ENCODE results near the gene SPSB3. TPM values are rescaled to one million over a fixed set of nuclear protein-coding genes. Genes with fewer than 3 reads are reported as not detected.

Gene SPSB3
- total and polyA plus RNA-seq, 2 of the 13 experiments (the other 11 are each of a cell fraction or from before 2014, with no cell fraction given): 13.2 to 21.9 TPM

DNA sequence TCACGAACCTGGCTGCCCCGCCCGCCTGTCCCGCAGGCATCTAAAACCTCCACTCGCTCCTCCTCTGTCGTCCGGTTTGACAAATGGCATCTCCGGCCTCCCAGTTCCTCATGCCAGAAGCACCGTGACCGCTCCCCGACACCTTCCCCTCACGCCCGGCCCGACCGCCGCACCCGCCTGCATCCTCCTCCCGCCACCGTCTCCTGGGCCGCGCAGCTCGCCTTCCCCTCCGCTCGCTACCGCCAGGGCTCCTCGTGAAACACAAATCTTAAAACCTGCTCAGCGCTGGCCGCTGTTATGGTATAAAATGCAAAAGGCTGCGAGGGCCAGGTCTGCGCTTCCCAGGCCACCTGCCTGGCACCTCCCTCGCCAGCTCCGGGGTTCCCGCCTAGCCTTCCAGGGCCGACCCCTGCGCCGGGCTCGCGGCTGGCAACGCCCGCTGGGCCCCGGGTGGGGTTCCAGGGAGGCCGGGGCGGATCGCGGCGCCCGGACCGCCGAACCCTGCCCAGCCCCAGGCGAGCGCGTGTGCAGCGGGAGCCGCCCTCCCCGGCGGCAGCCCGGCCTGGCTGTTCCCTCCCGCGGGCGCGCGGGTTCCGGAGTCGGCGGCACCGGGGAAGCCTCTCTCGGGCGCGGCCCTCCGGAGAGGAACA lies 488 bp downstream of the SPSB3 start (continued):
- TF ChIP-seq, protein P1, sequence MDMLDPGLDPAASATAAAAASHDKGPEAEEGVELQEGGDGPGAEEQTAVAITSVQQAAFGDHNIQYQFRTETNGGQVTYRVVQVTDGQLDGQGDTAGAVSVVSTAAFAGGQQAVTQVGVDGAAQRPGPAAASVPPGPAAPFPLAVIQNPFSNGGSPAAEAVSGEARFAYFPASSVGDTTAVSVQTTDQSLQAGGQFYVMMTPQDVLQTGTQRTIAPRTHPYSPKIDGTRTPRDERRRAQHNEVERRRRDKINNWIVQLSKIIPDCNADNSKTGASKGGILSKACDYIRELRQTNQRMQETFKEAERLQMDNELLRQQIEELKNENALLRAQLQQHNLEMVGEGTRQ (IDR thresholded peaks at IDR 0.05; ENCODE audit: low read depth, low read length): no peak
- TF ChIP-seq, protein P1 (CRISPR knock-in tag; IDR thresholded peaks at IDR 0.05; ENCODE audit: borderline replicate concordance): no peak
- TF ChIP-seq TCF12 (IDR thresholded peaks at IDR 0.05) (no peak), TCF12 (CRISPR knock-in tag; IDR thresholded peaks at IDR 0.05) (no peak), KDM5B (CRISPR knock-in tag; IDR thresholded peaks at IDR 0.05; ENCODE audit: borderline replicate concordance) (no peak)
- TF ChIP-seq, protein P2, sequence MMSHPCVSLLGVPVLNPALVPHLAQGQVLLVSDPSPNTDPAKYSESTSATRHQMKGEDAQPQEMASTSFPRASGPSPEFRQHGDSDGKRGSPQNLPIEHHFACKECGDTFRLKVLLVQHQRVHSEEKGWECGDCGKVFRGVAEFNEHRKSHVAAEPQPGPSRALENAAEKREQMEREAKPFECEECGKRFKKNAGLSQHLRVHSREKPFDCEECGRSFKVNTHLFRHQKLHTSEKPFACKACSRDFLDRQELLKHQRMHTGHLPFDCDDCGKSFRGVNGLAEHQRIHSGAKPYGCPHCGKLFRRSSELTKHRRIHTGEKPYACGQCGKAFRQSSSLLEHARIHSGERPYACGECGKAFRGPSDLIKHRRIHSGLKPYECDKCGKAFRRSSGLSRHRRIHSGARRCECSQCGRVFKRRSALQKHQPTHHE (CRISPR knock-in tag; IDR thresholded peaks at IDR 0.05; ENCODE audit: borderline replicate concordance): no peak

DNA sequence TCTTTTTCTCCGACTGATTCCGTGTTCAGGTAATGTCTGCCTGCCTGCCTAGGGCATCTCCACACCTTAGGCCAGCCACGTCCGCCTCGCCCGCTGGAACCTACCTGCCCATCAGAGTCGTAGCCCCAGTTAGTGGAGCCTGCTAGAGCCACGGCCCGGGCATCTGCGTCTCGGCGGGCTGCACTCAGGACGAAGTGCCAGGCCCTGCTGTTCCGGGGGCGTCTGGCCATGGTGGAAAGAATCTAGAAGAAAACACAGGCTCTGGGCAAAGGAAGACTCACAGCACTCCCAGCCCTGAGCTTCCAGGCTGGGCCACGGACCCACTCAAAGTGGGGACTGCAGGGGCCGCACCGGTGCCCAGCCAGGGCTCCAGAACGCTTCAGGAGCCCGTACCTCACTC lies 1.1 kb downstream of the SPSB3 start:
- POLR2A ChIA-PET: interaction anchor here (2.0 to 4.4 kb wide), 3 partner anchors 9 to 159 kb away, joined by 16 to 57 read pairs (median 38); partner anchors contain the start of genes EME2, IGFALS and MRPS34
- H3K9me3 ChIP-seq (ENCODE audit: low read length): no peaks in the 10 kb centered on the region
- no peak for DNase-seq (ENCODE audit: low spot score)
- no peak for ATAC-seq
- peaks cover 4% of the 10 kb centered on the region; the same call in 1 of the 2 replicates for H4K20me1 ChIP-seq (ENCODE audit: insufficient read depth, low read length)
- CTCF ChIA-PET (ENCODE audit: low intra/inter-chr PET ratio, low total read pairs): no interaction called here
- intact Hi-C loops (cut with micrococcal nuclease; ENCODE audit: unreplicated experiment): loop anchor here (5.0 kb wide), 1 partner anchor 46 kb away; the partner anchor contains the start of genes FAHD1 and HAGH
- H3K79me2 ChIP-seq (ENCODE audit: insufficient read depth, low read length): peaks cover 23% of the 10 kb centered on the region
- peak overlapping the region; percentile 83 for H3K4me2 ChIP-seq (ENCODE audit: low read depth, low read length)
- no peak for FAIRE-seq
- peak overlapping the region; percentile 80 to 96 (median 89) for H3K4me3 ChIP-seq (replicated peaks in 1 of 3; ENCODE audit: insufficient read depth in 1 of 3, low read depth in 2 of 3, low read length in 3 of 3)
- H2AFZ ChIP-seq (ENCODE audit: low read length): no peak overlapping the region
- peaks cover 0 to 2% of the 10 kb centered on the region in 2 experiments; a peak in 1 of 5 replicates for H3K27me3 ChIP-seq (ENCODE audit: control insufficient read depth in 1 of 2, insufficient read depth in 2 of 2, low read length in 2 of 2)
- in situ Hi-C loops (cut with HindIII; ENCODE audit: extremely low pct_ligation_motif_present, low pct_unique_long_range_greater_than_20kb): loop anchor here (5.0 kb wide), 1 partner anchor 41 kb away; no protein-coding TSS in a partner anchor
- H3K9ac ChIP-seq (ENCODE audit: insufficient read depth, low read depth, low read length): peak overlapping the region; percentile 78
- H3K36me3 ChIP-seq (replicated peaks in 1 of 2; ENCODE audit: control insufficient read depth in 1 of 2, insufficient read depth in 2 of 2, low read length in 2 of 2): peaks cover under 1 to 13% of the 10 kb centered on the region in 2 experiments; a peak in 3 of 5 replicates
- peaks cover 22% of the 10 kb centered on the region for H3K4me1 ChIP-seq (ENCODE audit: insufficient read depth, low read length)
- peak overlapping the region; percentile 63 for H3K27ac ChIP-seq (ENCODE audit: extremely low read length, insufficient read depth, low read length)
- WGBS (ENCODE audit: low lambda C conversion rate): 94% methylated on average over 11 of the region's 20 CpGs
- BruUV-seq (replicated peaks): no TSS peak
- TF ChIP-seq SOX5 (CRISPR knock-in tag; IDR thresholded peaks at IDR 0.05; ENCODE audit: borderline replicate concordance) (no peak), GABPA (IDR thresholded peaks at IDR 0.05; ENCODE audit: low read depth, low read length) (no peak), GABPA (CRISPR knock-in tag; IDR thresholded peaks at IDR 0.05; ENCODE audit: low read depth) (no peak), AGO1 (IDR thresholded peaks at IDR 0.05; ENCODE audit: low read depth, low read length, poor library complexity, severe bottlenecking) (peak; percentile 1), STAG1 (CRISPR knock-in tag; IDR thresholded peaks at IDR 0.05) (no peak), ZNF605 (CRISPR knock-in tag; IDR thresholded peaks at IDR 0.05) (no peak), ZNF768 (CRISPR knock-in tag; IDR thresholded peaks at IDR 0.05) (peak; percentile 2; the same call in 1 of the 2 replicates), EP300 (IDR thresholded peaks at IDR 0.05; ENCODE audit: low read depth in 2 of 2, low read length in 2 of 2) (no peak), EP300 (CRISPR knock-in tag; IDR thresholded peaks at IDR 0.05; ENCODE audit: borderline replicate concordance) (no peak), EHMT2 (IDR thresholded peaks at IDR 0.05; ENCODE audit: borderline replicate concordance, low read depth, low read length) (no peak), EZH2 (conservative IDR thresholded peaks at IDR 0.05; ENCODE audit: low read depth, low read length) (no peak), ZFP37 (CRISPR knock-in tag; IDR thresholded peaks at IDR 0.05; ENCODE audit: borderline replicate concordance) (no peak), ZNF235 (CRISPR knock-in tag; IDR thresholded peaks at IDR 0.05; ENCODE audit: borderline replicate concordance) (no peak)
- TF ChIP-seq, protein P3, sequence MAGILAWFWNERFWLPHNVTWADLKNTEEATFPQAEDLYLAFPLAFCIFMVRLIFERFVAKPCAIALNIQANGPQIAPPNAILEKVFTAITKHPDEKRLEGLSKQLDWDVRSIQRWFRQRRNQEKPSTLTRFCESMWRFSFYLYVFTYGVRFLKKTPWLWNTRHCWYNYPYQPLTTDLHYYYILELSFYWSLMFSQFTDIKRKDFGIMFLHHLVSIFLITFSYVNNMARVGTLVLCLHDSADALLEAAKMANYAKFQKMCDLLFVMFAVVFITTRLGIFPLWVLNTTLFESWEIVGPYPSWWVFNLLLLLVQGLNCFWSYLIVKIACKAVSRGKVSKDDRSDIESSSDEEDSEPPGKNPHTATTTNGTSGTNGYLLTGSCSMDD (CRISPR knock-in tag; IDR thresholded peaks at IDR 0.05): no peak

Measured in HepG2 (cell line).